T-cell (primary cell): ENCODE data around the gene SH2D4B. TPM values are rescaled to one million over a fixed set of nuclear protein-coding genes. Genes with fewer than 3 reads are reported as not detected.
A peak's percentile ranks its signal among the peaks of the same experiment; 100 is the strongest.

Source experiments
- ATAC-seq, 4 experiments: fragments of 200-7000 bp in 3 of 4; fragments of 150-1000 bp in 1 of 4; cut with Tn5 transposase; replicated peaks in 1 of 4; 1 replicate in 3 of 4; 2 replicates in 1 of 4; pipeline ENCODE4 v1.10.0; 2021; ENCODE audit warnings: moderate library complexity in 3 of 4, mild to moderate bottlenecking in 2 of 4, moderate number of reproducible peaks in 1 of 4
- CTCF ChIA-PET, 2 donors: fragments of 300-600 bp; sonication (Branson Sonifier 250); formaldehyde crosslinking; loops; one replicate each; lab custom pipeline; 2022; ENCODE audit warnings: antibody characterized with exemption in 2 of 2; lab: Charles Lee
- POLR2A ChIA-PET, 2 donors: fragments of 300-600 bp; sonication (Branson Sonifier 250); formaldehyde crosslinking; loops; one replicate each; lab custom pipeline; 2022; ENCODE audit warnings: antibody characterized with exemption in 2 of 2; lab: Charles Lee
- DNase-seq, 35 experiments: peaks; one replicate each; pipeline versions ENCODE4 v3.0.0 to v3.0.0-alpha.2; 2013 to 2023
- H3K27ac ChIP-seq: one replicate; pipeline ENCODE4 v1.5.1; 2013; ENCODE audit warnings: low read length
- H3K27me3 ChIP-seq, 2 experiments: replicated peaks in 1 of 2; 1 replicate in 1 of 2; 2 replicates in 1 of 2; pipeline versions ENCODE4 v1.6.1 to v1.7.0; 2013; ENCODE audit warnings: low read length in 1 of 2, mixed read lengths in 1 of 2; ENCODE audit not compliant: control insufficient read depth in 2 of 2, insufficient read depth in 2 of 2; ENCODE audit errors: extremely low read depth in 1 of 2
- H3K36me3 ChIP-seq, 2 donors: 1 replicate in 1 of 2; 2 replicates in 1 of 2; pipeline versions ENCODE4 v1.6.1 to v1.7.0; 2013; ENCODE audit warnings: low read length in 1 of 2; ENCODE audit not compliant: control insufficient read depth in 2 of 2, insufficient read depth in 1 of 2; ENCODE audit errors: extremely low read depth in 1 of 2
- H3K4me1 ChIP-seq, 2 experiments: 1 replicate in 1 of 2; 2 replicates in 1 of 2; pipeline versions ENCODE4 v1.6.1 to v1.7.0; 2013; ENCODE audit warnings: low read length in 2 of 2, mixed read lengths in 1 of 2; ENCODE audit not compliant: insufficient read depth in 2 of 2, control insufficient read depth in 1 of 2; ENCODE audit errors: extremely low read depth in 1 of 2
- H3K4me3 ChIP-seq, 2 donors: 1 replicate in 1 of 2; 2 replicates in 1 of 2; pipeline versions ENCODE4 v1.5.1 to v1.7.0; 2013; ENCODE audit warnings: mild to moderate bottlenecking in 2 of 2, low read length in 1 of 2, moderate library complexity in 1 of 2; ENCODE audit not compliant: control insufficient read depth in 1 of 2; ENCODE audit errors: extremely low read depth in 1 of 2
- H3K9me3 ChIP-seq: 2 replicates; pipeline ENCODE4 v1.7.0; 2013
- H3K27ac Mint-ChIP-seq, 2 donors: one replicate each; pipeline ENCODE4 v1.8.0; 2020 to 2021; ENCODE audit warnings: mild to moderate bottlenecking in 2 of 2, mixed read lengths in 2 of 2
- H3K27me3 Mint-ChIP-seq, 2 donors: one replicate each; pipeline ENCODE4 v1.8.0; 2021 to 2022; ENCODE audit warnings: mixed read lengths in 2 of 2
- H3K36me3 Mint-ChIP-seq: one replicate; pipeline ENCODE4 v1.8.0; 2021; ENCODE audit warnings: mixed read lengths
- H3K4me1 Mint-ChIP-seq, 3 donors: one replicate each; pipeline ENCODE4 v1.8.0; 2020 to 2022; ENCODE audit warnings: mixed read lengths in 3 of 3, mild to moderate bottlenecking in 1 of 3
- H3K4me3 Mint-ChIP-seq, 3 donors: one replicate each; pipeline ENCODE4 v1.8.0; 2020 to 2022; ENCODE audit warnings: mild to moderate bottlenecking in 3 of 3, mixed read lengths in 3 of 3, moderate library complexity in 3 of 3
- H3K9me3 Mint-ChIP-seq, 3 donors: one replicate each; pipeline ENCODE4 v1.8.0; 2020 to 2022; ENCODE audit warnings: mixed read lengths in 3 of 3
- WGBS: methylation state at CpG from one replicate; pipeline ENCODE4 v1.1.5; 2013; ENCODE audit warnings: missing lambda C conversion rate; ENCODE audit not compliant: insufficient coverage; 5-methylcytosine and 5-hydroxymethylcytosine counted together
- total RNA-seq, 35 experiments: library from RNA in 6 of 35; stranded (reverse) in 6 of 35; fragments of 120-200 nt in 1 of 35; gene quantifications; one replicate each; pipeline versions ENCODE4 v1.2.1 to v1.2.4 and lab custom pipeline; 2013 to 2026

The SH2D4B gene
- total RNA-seq, 5 donors from 2014 or later (not counting 1 experiment from before 2014, with no cell fraction given), result 0.12 to 0.26 (median 0.23) TPM

DNA sequence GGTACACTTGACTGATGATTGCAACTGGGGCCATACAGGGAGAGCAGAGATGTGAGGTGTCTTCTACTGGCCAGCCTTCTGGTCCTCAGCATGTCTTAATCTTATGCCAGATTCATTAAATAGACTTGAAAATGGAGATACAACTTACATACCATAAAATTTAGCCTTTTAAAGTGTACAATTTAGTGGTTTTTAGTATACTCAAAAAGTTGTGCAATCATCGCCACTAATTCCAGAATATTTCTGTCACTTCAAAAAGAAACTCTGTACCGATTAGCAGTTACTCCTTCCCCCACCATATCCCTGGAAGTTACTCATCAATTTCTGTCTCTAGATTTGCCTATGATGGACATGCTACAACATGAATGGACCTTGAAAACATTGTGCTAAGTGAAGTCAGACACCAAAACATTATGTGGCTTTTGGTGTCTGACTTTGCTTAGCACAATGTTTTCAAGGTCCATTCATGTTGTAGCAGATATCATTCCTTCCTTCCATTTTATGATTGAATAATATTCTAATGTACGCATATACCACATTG is 53.0 kb downstream of the SH2D4B start:
- H3K4me3 Mint-ChIP-seq, result no peak overlapping the region
- no peaks in the 10 kb centered on the region for H3K9me3 Mint-ChIP-seq
- Histone ChIP-seq H3K4me3 (no peak overlapping the region), H3K27ac (no peak overlapping the region), H3K27me3 (no peaks in the 10 kb centered on the region), H3K4me1 (no peaks in the 10 kb centered on the region), H3K9me3 (no peaks in the 10 kb centered on the region), H3K36me3 (no peaks in the 10 kb centered on the region)
- H3K27ac Mint-ChIP-seq, result no peak overlapping the region
- DNase-seq (no peak), ATAC-seq (no peak)
- 86% methylated on average over 1 of the region's 3 CpGs for WGBS
- ChIA-PET POLR2A (no interaction called here), CTCF (no interaction called here)
- H3K27me3 Mint-ChIP-seq, result peaks cover 0 to 3% of the 10 kb centered on the region in 2 donors
- H3K4me1 Mint-ChIP-seq, result peaks cover 0 to 2% (median 0%) of the 10 kb centered on the region in 3 donors
- H3K36me3 Mint-ChIP-seq, result no peaks in the 10 kb centered on the region

DNA sequence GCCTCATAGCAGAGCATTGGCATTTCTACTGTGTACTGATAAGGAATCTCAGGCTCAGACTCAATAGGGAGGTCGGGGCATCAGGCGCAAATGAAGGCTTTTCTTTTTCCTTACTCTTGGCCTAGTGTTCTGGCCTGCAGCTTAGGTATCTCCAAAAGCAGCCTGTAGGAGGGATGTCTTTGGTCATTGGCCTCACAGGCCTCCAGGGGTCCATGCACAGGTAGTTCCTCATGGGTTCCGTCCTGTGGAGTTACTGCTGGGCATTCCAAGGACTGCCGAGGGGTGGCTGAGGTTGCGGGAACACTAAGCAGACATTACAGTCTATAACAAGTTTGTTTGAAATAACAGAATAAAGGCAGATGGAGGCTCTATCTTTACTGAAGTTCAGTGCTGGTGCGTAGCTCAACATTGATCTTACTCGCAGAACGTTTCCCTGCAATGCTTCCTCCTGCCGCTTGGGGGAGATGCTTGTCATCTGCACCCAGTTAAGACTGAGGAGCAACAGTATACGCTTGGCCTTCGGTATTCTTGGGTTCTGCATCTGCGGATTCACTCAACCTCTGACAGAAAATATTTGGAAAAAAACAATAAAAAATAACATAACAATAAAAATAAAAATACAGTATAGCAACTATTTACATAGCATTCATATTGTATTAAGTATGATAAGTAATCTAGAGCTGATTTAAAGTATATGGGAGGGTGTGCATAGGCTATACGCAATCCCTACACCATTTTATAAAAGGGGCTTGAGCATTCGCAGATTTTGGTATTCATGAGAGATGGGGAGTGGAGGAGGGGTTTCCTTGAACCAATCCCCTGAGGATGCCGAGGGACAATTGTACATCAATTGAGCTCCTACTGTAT is 58.9 kb downstream of the SH2D4B start:
- ChIA-PET CTCF (interaction anchor here (0.6 to 0.9 kb wide), 4 partner anchors 24 to 374 kb away, joined by 3 read pairs; no protein-coding TSS in a partner anchor), POLR2A (interaction anchor here in 1 of 2 donors (0.6 kb wide), 1 partner anchor 301 kb away, joined by 3 read pairs; no protein-coding TSS in a partner anchor)
- ATAC-seq, result peak; percentile 53 to 56 (median 54)
- WGBS, result 50% methylated on average over 4 of the region's 15 CpGs
- no peak overlapping the region for H3K4me3 ChIP-seq
- H3K9me3 Mint-ChIP-seq, result no peaks in the 10 kb centered on the region
- H3K9me3 ChIP-seq, result no peaks in the 10 kb centered on the region
- H3K4me1 ChIP-seq, result no peaks in the 10 kb centered on the region
- H3K27me3 ChIP-seq, result peaks cover 0 to 7% of the 10 kb centered on the region in 2 experiments
- no peaks in the 10 kb centered on the region for H3K4me1 Mint-ChIP-seq
- no peak overlapping the region for H3K27ac ChIP-seq
- DNase-seq, result peak in 23 of 35 experiments; percentile 4 to 67 (median 17)
- no peak overlapping the region for H3K27ac Mint-ChIP-seq
- H3K4me3 Mint-ChIP-seq, result no peak overlapping the region
- H3K36me3 Mint-ChIP-seq, result no peaks in the 10 kb centered on the region
- H3K27me3 Mint-ChIP-seq, result no peaks in the 10 kb centered on the region
- H3K36me3 ChIP-seq, result no peaks in the 10 kb centered on the region

DNA sequence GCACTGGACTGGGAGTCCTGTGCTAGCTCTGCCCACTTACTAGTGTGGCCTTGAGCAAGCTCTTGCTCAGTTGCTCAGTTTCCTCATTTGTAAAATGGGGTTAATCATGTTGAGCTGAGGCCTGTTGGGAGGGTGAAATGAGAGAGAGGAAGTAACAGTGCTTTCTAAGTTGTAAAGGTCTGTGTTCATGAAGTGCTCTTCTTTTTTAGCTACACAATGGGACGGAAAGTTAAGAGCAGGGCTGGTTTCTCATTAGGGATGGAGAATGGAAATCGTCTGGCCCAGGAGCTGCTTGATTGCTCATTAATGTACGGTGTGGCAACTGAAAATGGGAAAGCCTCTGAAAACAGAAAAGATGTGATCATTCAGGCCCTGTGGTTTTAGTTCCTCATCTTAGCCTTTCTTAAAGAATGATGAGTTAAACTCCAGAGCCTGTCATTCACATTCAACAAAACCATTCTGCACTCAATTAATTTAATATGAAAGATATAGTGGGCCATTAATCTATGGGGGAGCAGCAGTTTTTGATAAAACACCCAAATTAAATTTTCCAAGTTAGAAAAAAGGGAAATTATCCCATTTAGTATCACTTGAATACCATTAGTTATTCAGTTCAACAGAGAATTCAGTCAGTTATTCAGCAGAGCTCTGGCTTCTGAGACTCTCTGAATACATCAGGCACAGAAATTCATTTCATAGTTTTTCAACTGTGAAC is 60.5 kb downstream of the SH2D4B start:
- Histone ChIP-seq H3K27me3 (peaks cover 0 to 7% of the 10 kb centered on the region in 2 experiments), H3K4me3 (no peak overlapping the region), H3K4me1 (no peaks in the 10 kb centered on the region), H3K27ac (no peak overlapping the region), H3K9me3 (no peaks in the 10 kb centered on the region), H3K36me3 (no peaks in the 10 kb centered on the region)
- H3K27ac Mint-ChIP-seq, result no peak overlapping the region
- no peaks in the 10 kb centered on the region for H3K36me3 Mint-ChIP-seq
- H3K4me1 Mint-ChIP-seq, result no peaks in the 10 kb centered on the region
- DNase-seq (no peak), ATAC-seq (no peak)
- CTCF ChIA-PET, result interaction anchor here (0.6 to 1.7 kb wide), 5 partner anchors 13 to 1777 kb away, joined by 3 to 4 read pairs (median 3); no protein-coding TSS in a partner anchor
- no peaks in the 10 kb centered on the region for H3K27me3 Mint-ChIP-seq
- H3K9me3 Mint-ChIP-seq, result no peaks in the 10 kb centered on the region
- POLR2A ChIA-PET, result no interaction called here
- H3K4me3 Mint-ChIP-seq, result no peak overlapping the region
- WGBS, result no CpG with 5 or more reads among the region's 3 CpGs

DNA sequence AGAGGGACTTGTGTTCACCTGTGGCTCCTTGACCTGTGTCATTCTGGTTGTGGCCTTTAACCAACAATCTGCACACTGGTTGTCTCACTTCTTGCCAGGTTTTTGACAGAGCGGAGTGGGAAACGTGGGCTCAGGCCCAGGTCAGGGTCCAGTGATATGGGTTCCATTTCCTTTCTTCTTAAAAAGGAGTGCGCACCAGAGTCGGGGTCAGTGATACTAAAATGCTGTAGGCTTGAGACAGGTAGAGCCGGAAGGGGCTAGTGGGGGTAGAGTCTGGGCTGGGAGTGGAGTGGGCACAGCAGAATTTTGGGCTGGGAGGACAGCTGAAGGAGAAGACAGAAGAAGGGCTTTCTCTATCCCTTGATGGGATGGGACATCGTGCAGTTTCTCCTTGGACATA is 61.2 kb downstream of the SH2D4B start:
- Histone ChIP-seq H3K4me1 (no peaks in the 10 kb centered on the region), H3K27ac (no peak overlapping the region), H3K27me3 (peaks cover 0 to 7% of the 10 kb centered on the region in 2 experiments), H3K36me3 (no peaks in the 10 kb centered on the region), H3K4me3 (no peak overlapping the region), H3K9me3 (no peaks in the 10 kb centered on the region)
- Mint-ChIP-seq H3K4me1 (no peaks in the 10 kb centered on the region), H3K4me3 (no peak overlapping the region), H3K36me3 (no peaks in the 10 kb centered on the region), H3K27ac (no peak overlapping the region), H3K27me3 (no peaks in the 10 kb centered on the region), H3K9me3 (no peaks in the 10 kb centered on the region)
- POLR2A ChIA-PET, result no interaction called here
- no peak for DNase-seq
- CTCF ChIA-PET, result interaction anchor here (0.5 to 1.7 kb wide), 4 partner anchors 14 to 1776 kb away, joined by 3 to 4 read pairs (median 4); no protein-coding TSS in a partner anchor
- WGBS, result 89% methylated on average over 6 of the region's 6 CpGs
- no peak for ATAC-seq

DNA sequence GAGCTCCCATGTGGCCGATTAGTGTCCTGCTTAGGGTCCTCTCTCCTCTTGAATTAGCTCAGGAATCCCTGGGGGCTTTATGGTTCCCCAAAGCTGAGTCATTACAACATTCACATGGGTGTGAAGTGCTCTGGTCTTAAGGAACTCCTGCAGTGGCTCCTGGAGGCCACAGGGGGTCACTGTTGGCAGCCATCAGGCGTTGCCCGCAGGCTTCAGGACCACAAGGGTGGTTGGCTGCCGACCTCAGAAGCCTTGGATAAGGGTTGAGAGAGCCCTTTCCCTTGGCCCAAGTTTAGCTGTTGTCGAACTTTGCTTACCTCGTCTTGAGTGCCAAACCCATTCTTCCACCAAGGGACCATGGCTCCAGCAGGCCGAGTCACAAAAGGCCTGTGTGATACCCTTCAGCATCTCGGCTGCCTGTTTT is 61.7 kb downstream of the SH2D4B start:
- H3K36me3 Mint-ChIP-seq, result no peaks in the 10 kb centered on the region
- H3K27me3 Mint-ChIP-seq, result no peaks in the 10 kb centered on the region
- ChIA-PET CTCF (interaction anchor here (0.5 to 1.7 kb wide), 4 partner anchors 14 to 441 kb away, joined by 3 to 4 read pairs (median 3); no protein-coding TSS in a partner anchor), POLR2A (no interaction called here)
- no peaks in the 10 kb centered on the region for H3K4me1 Mint-ChIP-seq
- Histone ChIP-seq H3K9me3 (no peaks in the 10 kb centered on the region), H3K4me1 (no peaks in the 10 kb centered on the region), H3K27ac (no peak overlapping the region), H3K36me3 (no peaks in the 10 kb centered on the region), H3K27me3 (peaks cover 0 to 9% of the 10 kb centered on the region in 2 experiments), H3K4me3 (no peak overlapping the region)
- DNase-seq (peak in 15 of 35 experiments; percentile 2 to 54 (median 9)), ATAC-seq (peak in 1 of 4 experiments; percentile 57)
- H3K27ac Mint-ChIP-seq, result no peak overlapping the region
- 56% methylated on average over 4 of the region's 8 CpGs for WGBS
- no peaks in the 10 kb centered on the region for H3K9me3 Mint-ChIP-seq
- H3K4me3 Mint-ChIP-seq, result no peak overlapping the region

DNA sequence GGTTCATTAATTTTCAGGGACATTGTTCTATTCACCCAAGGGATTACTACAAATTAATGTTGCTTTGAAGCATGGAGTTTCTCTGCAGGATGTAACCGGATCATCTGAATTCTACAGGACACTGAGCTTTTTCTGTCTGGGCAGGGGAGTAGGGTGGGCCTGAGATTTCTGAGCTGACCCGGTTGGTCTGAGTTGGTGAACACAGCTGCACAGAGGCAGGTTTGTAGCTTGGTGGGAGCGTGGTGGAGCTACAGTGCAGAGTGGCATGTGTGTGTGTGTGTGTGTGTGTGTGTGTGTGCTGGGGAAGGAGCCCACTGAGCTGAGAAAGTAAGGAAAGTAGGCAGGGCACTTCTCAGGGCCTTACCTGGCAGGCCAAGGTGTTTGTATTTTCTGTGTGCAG is 62.6 kb downstream of the SH2D4B start:
- DNase-seq, result no peak
- no peak for ATAC-seq
- H3K4me1 ChIP-seq, result no peaks in the 10 kb centered on the region
- H3K4me1 Mint-ChIP-seq, result no peaks in the 10 kb centered on the region
- no peak overlapping the region for H3K4me3 Mint-ChIP-seq
- no peaks in the 10 kb centered on the region for H3K27me3 Mint-ChIP-seq
- no peaks in the 10 kb centered on the region for H3K36me3 ChIP-seq
- H3K36me3 Mint-ChIP-seq, result no peaks in the 10 kb centered on the region
- peaks cover 0 to 9% of the 10 kb centered on the region in 2 experiments for H3K27me3 ChIP-seq
- ChIA-PET CTCF (interaction anchor here in 1 of 2 donors (0.6 to 0.7 kb wide), 2 partner anchors 26 to 466 kb away, joined by 3 to 4 read pairs; no protein-coding TSS in a partner anchor), POLR2A (no interaction called here)
- H3K4me3 ChIP-seq, result no peak overlapping the region
- no peaks in the 10 kb centered on the region for H3K9me3 ChIP-seq
- H3K9me3 Mint-ChIP-seq, result no peaks in the 10 kb centered on the region
- no peak overlapping the region for H3K27ac Mint-ChIP-seq
- no peak overlapping the region for H3K27ac ChIP-seq
- WGBS, result 88% methylated on average over 3 of the region's 3 CpGs
